Measurements from ENCODE around the gene ZNF335.
A peak's percentile ranks its signal among the peaks of the same experiment; 100 is the strongest.

The ZNF335 gene

GRCh38 chr20:45969712-45970634, 2.0 kb downstream of the ZNF335 start:
- TF ChIP-seq YY1 (IDR thresholded peaks at IDR 0.05; ENCODE audit: insufficient read depth, insufficient read length) (no peak), SUZ12 (IDR thresholded peaks at IDR 0.05; ENCODE audit: extremely low read depth, insufficient read depth, insufficient read length) (no peak), ZNF274 (IDR thresholded peaks at IDR 0.05; ENCODE audit: low read depth, low read length) (no peak)
- H3K4me1 ChIP-seq (ENCODE audit: insufficient read depth, insufficient read length): peaks cover 12% of the 10 kb centered on the region
- DNase-seq (ENCODE audit: low read depth, low spot score): peak; percentile 71
- H3K9me3 ChIP-seq (ENCODE audit: insufficient read depth, low read length): no peaks in the 10 kb centered on the region
- H3K9ac ChIP-seq (ENCODE audit: insufficient read length, low read depth): peak overlapping the region; percentile 66
- no peaks in the 10 kb centered on the region for H3K27me3 ChIP-seq (ENCODE audit: insufficient read depth, insufficient read length)
- peaks cover 47% of the 10 kb centered on the region for H3K36me3 ChIP-seq (ENCODE audit: insufficient read depth, insufficient read length, low read length)
- H3K4me3 ChIP-seq (ENCODE audit: insufficient read length, low read depth): no peak overlapping the region

- Histone ChIP-seq H3K27me3 (ENCODE audit: insufficient read depth, insufficient read length) (no peaks in the 10 kb centered on the region), H3K9me3 (ENCODE audit: insufficient read depth, low read length) (no peaks in the 10 kb centered on the region), H3K9ac (ENCODE audit: insufficient read length, low read depth) (peak overlapping the region; percentile 66), H3K4me1 (ENCODE audit: insufficient read depth, insufficient read length) (peaks cover 9% of the 10 kb centered on the region), H3K36me3 (ENCODE audit: insufficient read depth, insufficient read length, low read length) (peaks cover 56% of the 10 kb centered on the region), H3K4me3 (ENCODE audit: insufficient read length, low read depth) (no peak overlapping the region)
- no peak for DNase-seq (ENCODE audit: low read depth, low spot score)
- TF ChIP-seq YY1 (IDR thresholded peaks at IDR 0.05; ENCODE audit: insufficient read depth, insufficient read length): no peak
Observed at GRCh38 chr20:45968801-45969711, 2.9 kb downstream of the ZNF335 start.

GRCh38 chr20:45968081-45968671, 3.8 kb downstream of the ZNF335 start:
- DNase-seq (ENCODE audit: low read depth, low spot score): no peak
- no peak for TF ChIP-seq YY1 (IDR thresholded peaks at IDR 0.05; ENCODE audit: insufficient read depth, insufficient read length)
- Histone ChIP-seq H3K9me3 (ENCODE audit: insufficient read depth, low read length) (no peaks in the 10 kb centered on the region), H3K27me3 (ENCODE audit: insufficient read depth, insufficient read length) (no peaks in the 10 kb centered on the region), H3K4me1 (ENCODE audit: insufficient read depth, insufficient read length) (peaks cover 11% of the 10 kb centered on the region), H3K9ac (ENCODE audit: insufficient read length, low read depth) (no peak overlapping the region), H3K36me3 (ENCODE audit: insufficient read depth, insufficient read length, low read length) (peaks cover 65% of the 10 kb centered on the region), H3K4me3 (ENCODE audit: insufficient read length, low read depth) (no peak overlapping the region)

GRCh38 chr20:45967551-45968080, 4.4 kb downstream of the ZNF335 start:
- Histone ChIP-seq H3K9me3 (ENCODE audit: insufficient read depth, low read length) (no peaks in the 10 kb centered on the region), H3K4me1 (ENCODE audit: insufficient read depth, insufficient read length) (peaks cover 11% of the 10 kb centered on the region), H3K9ac (ENCODE audit: insufficient read length, low read depth) (no peak overlapping the region), H3K4me3 (ENCODE audit: insufficient read length, low read depth) (no peak overlapping the region), H3K27me3 (ENCODE audit: insufficient read depth, insufficient read length) (no peaks in the 10 kb centered on the region), H3K36me3 (ENCODE audit: insufficient read depth, insufficient read length, low read length) (peaks cover 68% of the 10 kb centered on the region)
- no peak for TF ChIP-seq ZNF274 (IDR thresholded peaks at IDR 0.05; ENCODE audit: low read depth, low read length)
- TF ChIP-seq YY1 (IDR thresholded peaks at IDR 0.05; ENCODE audit: insufficient read depth, insufficient read length): no peak
- no peak for TF ChIP-seq SUZ12 (IDR thresholded peaks at IDR 0.05; ENCODE audit: extremely low read depth, insufficient read depth, insufficient read length)
- DNase-seq (ENCODE audit: low read depth, low spot score): no peak

- Histone ChIP-seq H3K36me3 (ENCODE audit: insufficient read depth, insufficient read length, low read length) (peaks cover 88% of the 10 kb centered on the region), H3K27me3 (ENCODE audit: insufficient read depth, insufficient read length) (no peaks in the 10 kb centered on the region), H3K9ac (ENCODE audit: insufficient read length, low read depth) (no peak overlapping the region), H3K9me3 (ENCODE audit: insufficient read depth, low read length) (no peaks in the 10 kb centered on the region), H3K4me3 (ENCODE audit: insufficient read length, low read depth) (no peak overlapping the region), H3K4me1 (ENCODE audit: insufficient read depth, insufficient read length) (peaks cover 7% of the 10 kb centered on the region)
- DNase-seq (ENCODE audit: low read depth, low spot score): no peak
- TF ChIP-seq SUZ12 (IDR thresholded peaks at IDR 0.05; ENCODE audit: extremely low read depth, insufficient read depth, insufficient read length): no peak
- TF ChIP-seq YY1 (IDR thresholded peaks at IDR 0.05; ENCODE audit: insufficient read depth, insufficient read length): no peak
- TF ChIP-seq ZNF274 (IDR thresholded peaks at IDR 0.05; ENCODE audit: low read depth, low read length): no peak
Observed at GRCh38 chr20:45965169-45966002, 6.6 kb downstream of the ZNF335 start.

- DNase-seq (ENCODE audit: low read depth, low spot score): no peak
- H3K4me3 ChIP-seq (ENCODE audit: insufficient read length, low read depth): no peak overlapping the region
- H3K27me3 ChIP-seq (ENCODE audit: insufficient read depth, insufficient read length): no peaks in the 10 kb centered on the region
- TF ChIP-seq ZNF274 (IDR thresholded peaks at IDR 0.05; ENCODE audit: low read depth, low read length) (no peak), YY1 (IDR thresholded peaks at IDR 0.05; ENCODE audit: insufficient read depth, insufficient read length) (no peak)
- H3K9ac ChIP-seq (ENCODE audit: insufficient read length, low read depth): no peak overlapping the region
- peaks cover 2% of the 10 kb centered on the region for H3K4me1 ChIP-seq (ENCODE audit: insufficient read depth, insufficient read length)
- H3K9me3 ChIP-seq (ENCODE audit: insufficient read depth, low read length): no peaks in the 10 kb centered on the region
- H3K36me3 ChIP-seq (ENCODE audit: insufficient read depth, insufficient read length, low read length): peaks cover 89% of the 10 kb centered on the region
Observed at GRCh38 chr20:45964006-45964400, 8.0 kb downstream of the ZNF335 start.
